ENCODE data around the gene TEAD4.

GRCh38 chr12:2955888-2956287 lies 3.3 kb upstream of the TEAD4 start:
- TF ChIP-seq CTCF (IDR thresholded peaks at IDR 0.05) (no peak), POLR2A (IDR thresholded peaks at IDR 0.05) (no peak)

Data from thyroid gland (tissue), 4 donors.